H9 (cell line): ENCODE measurements around the gene ZNF416. TPM values are rescaled to one million over a fixed set of nuclear protein-coding genes. Genes with fewer than 3 reads are reported as not detected.

Source experiments
- DNase-seq: peaks from one replicate; pipeline ENCODE4 v3.0.0-alpha.2; 2017
- H2AFZ ChIP-seq: one replicate; pipeline ENCODE4 v1.6.1; 2013; ENCODE audit warnings: mild to moderate bottlenecking, low read length, control low read depth, moderate library complexity
- H2AK5ac ChIP-seq: 2 replicates; pipeline ENCODE4 v1.6.1; 2013; ENCODE audit warnings: low read length, control low read depth, mixed read lengths; ENCODE audit not compliant: insufficient read length
- H2BK120ac ChIP-seq: one replicate; pipeline ENCODE4 v1.6.1; 2013; ENCODE audit warnings: low read depth, mild to moderate bottlenecking, low read length, control low read depth, inconsistent platforms; ENCODE audit not compliant: poor library complexity, severe bottlenecking
- H2BK12ac ChIP-seq: 2 replicates; pipeline ENCODE4 v1.6.1; 2013; ENCODE audit warnings: low read length, control low read depth, mixed read lengths, low read depth; ENCODE audit not compliant: insufficient read length
- H2BK15ac ChIP-seq: 2 replicates; pipeline ENCODE4 v1.6.1; 2013; ENCODE audit warnings: low read depth, low read length, control low read depth
- H2BK20ac ChIP-seq: one replicate; pipeline ENCODE4 v1.6.1; 2013; ENCODE audit warnings: low read depth, mild to moderate bottlenecking, low read length, control low read depth, inconsistent platforms; ENCODE audit not compliant: poor library complexity, severe bottlenecking
- H2BK5ac ChIP-seq: 2 replicates; pipeline ENCODE4 v1.6.1; 2013; ENCODE audit warnings: low read length, control low read depth, mixed read lengths; ENCODE audit not compliant: insufficient read length
- H3K14ac ChIP-seq: 2 replicates; pipeline ENCODE4 v1.6.1; 2013; ENCODE audit warnings: low read length, control low read depth; ENCODE audit not compliant: insufficient read depth
- H3K18ac ChIP-seq: 2 replicates; pipeline ENCODE4 v1.6.1; 2013; ENCODE audit warnings: low read depth, mild to moderate bottlenecking, mixed read lengths, low read length, control low read depth; ENCODE audit not compliant: insufficient read length
- H3K23ac ChIP-seq: 2 replicates; pipeline ENCODE4 v1.6.1; 2013; ENCODE audit warnings: low read length, control low read depth, mixed read lengths, low read depth; ENCODE audit not compliant: insufficient read length
- H3K23me2 ChIP-seq: 2 replicates; pipeline ENCODE4 v1.6.1; 2013; ENCODE audit warnings: low read depth, mild to moderate bottlenecking, mixed read lengths, low read length, control low read depth; ENCODE audit not compliant: insufficient read length, poor library complexity, severe bottlenecking
- H3K27ac ChIP-seq: 2 replicates; pipeline ENCODE4 v1.5.1; 2013; ENCODE audit warnings: low read length, control low read depth, mixed read lengths, low read depth; ENCODE audit not compliant: insufficient read length
- H3K27me3 ChIP-seq: 2 replicates; pipeline ENCODE4 v1.6.1; 2013; ENCODE audit warnings: low read length, control low read depth, inconsistent platforms; ENCODE audit not compliant: insufficient read depth
- H3K4ac ChIP-seq: 2 replicates; pipeline ENCODE4 v1.6.1; 2013; ENCODE audit warnings: low read depth, mild to moderate bottlenecking, control low read depth, inconsistent platforms, low read length, moderate library complexity
- H3K4me1 ChIP-seq: 2 replicates; pipeline ENCODE4 v1.6.1; 2013; ENCODE audit warnings: low read length, control low read depth, inconsistent platforms; ENCODE audit not compliant: insufficient read depth
- H3K4me2 ChIP-seq: 2 replicates; pipeline ENCODE4 v1.6.1; 2013; ENCODE audit warnings: low read length, control low read depth, mixed read lengths; ENCODE audit not compliant: insufficient read length, insufficient read depth
- H3K56ac ChIP-seq: 2 replicates; pipeline ENCODE4 v1.6.1; 2013; ENCODE audit warnings: low read depth, mild to moderate bottlenecking, mixed read lengths, low read length, control low read depth; ENCODE audit not compliant: insufficient read length
- H3K79me1 ChIP-seq: 2 replicates; pipeline ENCODE4 v1.6.1; 2013; ENCODE audit warnings: low read depth, mild to moderate bottlenecking, moderate library complexity, low read length, control low read depth, inconsistent platforms; ENCODE audit not compliant: insufficient read depth, poor library complexity, severe bottlenecking
- H3K79me2 ChIP-seq: 2 replicates; pipeline ENCODE4 v1.6.1; 2013; ENCODE audit warnings: low read length, control low read depth, inconsistent platforms; ENCODE audit not compliant: insufficient read depth
- H3K9ac ChIP-seq: 2 replicates; pipeline ENCODE4 v1.6.1; 2013; ENCODE audit warnings: low read length, control low read depth, mixed read lengths; ENCODE audit not compliant: insufficient read length; ENCODE audit errors: extremely low read depth
- H3K9me3 ChIP-seq: one replicate; pipeline ENCODE4 v1.6.1; 2013; ENCODE audit warnings: low read depth, low read length, inconsistent platforms; ENCODE audit not compliant: control insufficient read depth
- H3T11ph ChIP-seq: one replicate; pipeline ENCODE4 v1.6.1; 2013; ENCODE audit warnings: mild to moderate bottlenecking, low read length, control low read depth, inconsistent platforms
- H4K20me1 ChIP-seq: one replicate; pipeline ENCODE4 v1.6.1; 2013; ENCODE audit not compliant: control insufficient read depth, insufficient read length, insufficient read depth
- H4K5ac ChIP-seq: 2 replicates; pipeline ENCODE4 v1.6.1; 2013; ENCODE audit warnings: low read depth, mild to moderate bottlenecking, mixed read lengths, low read length, control low read depth; ENCODE audit not compliant: insufficient read length
- H4K8ac ChIP-seq: replicated peaks from 2 replicates; pipeline ENCODE4 v1.6.1; 2013; ENCODE audit warnings: low read length, control low read depth, mixed read lengths, low read depth; ENCODE audit not compliant: insufficient read length
- H4K91ac ChIP-seq: 2 replicates; pipeline ENCODE4 v1.6.1; 2013; ENCODE audit warnings: low read depth, mild to moderate bottlenecking, moderate library complexity, mixed read lengths, low read length, control low read depth; ENCODE audit not compliant: insufficient read length
- H3K27ac Mint-ChIP-seq, 3 experiments: 2 replicates in 2 of 3; 3 replicates in 1 of 3; pipeline ENCODE4 v1.8.0; 2020 to 2021; ENCODE audit warnings: mixed read lengths in 3 of 3, mild to moderate bottlenecking in 1 of 3, moderate library complexity in 1 of 3
- H3K27me3 Mint-ChIP-seq: 2 replicates; pipeline ENCODE4 v1.8.0; 2021; ENCODE audit warnings: low read depth, mild to moderate bottlenecking, moderate library complexity, mixed read lengths
- H3K36me3 Mint-ChIP-seq, 3 experiments: 2 replicates in 2 of 3; 3 replicates in 1 of 3; pipeline ENCODE4 v1.8.0; 2020 to 2021; ENCODE audit warnings: low read depth in 3 of 3, mixed read lengths in 3 of 3; ENCODE audit not compliant: insufficient read depth in 1 of 3
- H3K4me1 Mint-ChIP-seq, 2 experiments: 2 replicates each; pipeline ENCODE4 v1.8.0; 2020; ENCODE audit warnings: mixed read lengths in 2 of 2
- H3K4me3 Mint-ChIP-seq, 2 experiments: 2 replicates in 1 of 2; 3 replicates in 1 of 2; pipeline ENCODE4 v1.8.0; 2020 to 2021; ENCODE audit warnings: mild to moderate bottlenecking in 2 of 2, mixed read lengths in 2 of 2, moderate library complexity in 1 of 2
- H3K9me3 Mint-ChIP-seq, 2 experiments: 2 replicates in 1 of 2; 3 replicates in 1 of 2; pipeline ENCODE4 v1.8.0; 2020; ENCODE audit warnings: mild to moderate bottlenecking in 2 of 2, mixed read lengths in 2 of 2, moderate library complexity in 1 of 2
- CTCF ChIP-seq: fragments of 200-600 bp; sonication (generic); conservative IDR thresholded peaks from 3 replicates; pipeline ENCODE4 v1.8.0; 2021; ENCODE audit warnings: antibody characterized with exemption, mild to moderate bottlenecking
- WGBS: extraction: QIAGEN DNeasy Blood & Tissue Kit; methylation state at CpG from one replicate; pipeline ENCODE4 v1.1.7; 2013; ENCODE audit warnings: missing lambda C conversion rate, low lambda C conversion rate, mixed read lengths; ENCODE audit not compliant: insufficient read length; ENCODE audit errors: extremely low coverage; 5-methylcytosine and 5-hydroxymethylcytosine counted together
- total RNA-seq: library from RNA; stranded (reverse); gene quantifications from 2 replicates; pipeline ENCODE4 v1.2.1, GENCODE V29; 2021

ZNF416 gene
- total RNA-seq, 1 experiment from 2014 or later, result 10.9 TPM

- DNase-seq, result no peak
- Histone ChIP-seq H3K18ac (no peak overlapping the region), H2BK12ac (no peak overlapping the region), H2AFZ (no peak overlapping the region), H3K23me2 (no peaks in the 10 kb centered on the region), H3K4ac (no peak overlapping the region), H3K27ac (no peak overlapping the region), H2BK15ac (no peak overlapping the region), H3T11ph (no peak overlapping the region), H3K14ac (no peak overlapping the region), H3K4me2 (no peak overlapping the region), H3K56ac (no peak overlapping the region), H3K27me3 (no peaks in the 10 kb centered on the region), H3K79me2 (peaks cover 17% of the 10 kb centered on the region; the same call in 1 of the 2 replicates), H2BK5ac (no peak overlapping the region), H3K9me3 (peaks cover 11% of the 10 kb centered on the region), H3K79me1 (peaks cover 3% of the 10 kb centered on the region), H3K4me1 (no peaks in the 10 kb centered on the region), H3K23ac (no peak overlapping the region), H2BK120ac (no peak overlapping the region), H4K91ac (no peak overlapping the region), H3K9ac (no peak overlapping the region), H4K20me1 (no peaks in the 10 kb centered on the region), H2BK20ac (no peak overlapping the region), H2AK5ac (no peak overlapping the region), H4K5ac (no peak overlapping the region), H4K8ac (no peak overlapping the region)
- Mint-ChIP-seq H3K4me3 (no peak overlapping the region), H3K36me3 (peaks cover 42 to 45% (median 42%) of the 10 kb centered on the region in 3 experiments), H3K9me3 (peaks cover 21 to 51% of the 10 kb centered on the region in 2 experiments), H3K27me3 (peaks cover 9% of the 10 kb centered on the region), H3K27ac (no peak overlapping the region), H3K4me1 (peaks cover 7 to 13% of the 10 kb centered on the region in 2 experiments)
- WGBS, result no CpG with 5 or more reads among the region's 4 CpGs
- TF ChIP-seq CTCF, result no peak
Observed at GRCh38 chr19:57611113-57611512, 32.4 kb upstream of the ZNF416 start.
